SK-N-SH (cell line): ENCODE results near the gene ZNF511.

Experiments used
- EP300 ChIP-seq, 2 experiments: IDR thresholded peaks; 2 replicates each; pipeline versions ENCODE4 v1.4.0 to v1.6.1; 2012; ENCODE audit warnings: borderline replicate concordance in 1 of 2, low read depth in 1 of 2, low read length in 1 of 2
- EZH2phosphoT487 ChIP-seq: fragments of 200-600 bp; sonication (generic); IDR thresholded peaks from 2 replicates; pipeline ENCODE4 v1.6.1; 2017; ENCODE audit warnings: low read depth, mixed run types, mild to moderate bottlenecking, antibody characterized with exemption, moderate library complexity, borderline replicate concordance
- GABPA ChIP-seq: IDR thresholded peaks from 2 replicates; pipeline ENCODE4 v1.4.0; 2012; ENCODE audit warnings: low read depth, mild to moderate bottlenecking
- GATA2 ChIP-seq: sonication (generic); formaldehyde crosslinking; IDR thresholded peaks from 2 replicates; pipeline ENCODE4 v1.5.0; 2020; ENCODE audit warnings: mild to moderate bottlenecking, missing genetic modification reagents
- JUND ChIP-seq: IDR thresholded peaks from 2 replicates; pipeline ENCODE4 v1.4.0; 2012
- NRF1 ChIP-seq: IDR thresholded peaks from 2 replicates; pipeline ENCODE4 v1.6.1; 2012; ENCODE audit warnings: low read depth, mild to moderate bottlenecking, low read length
- POLR2AphosphoS5 ChIP-seq: IDR thresholded peaks from 2 replicates; pipeline ENCODE4 v1.6.1; 2012; ENCODE audit warnings: low read depth, low read length
- RCOR1 ChIP-seq: fragments of 150-350 bp; IDR thresholded peaks from 2 replicates; pipeline ENCODE4 v1.6.1; 2017; ENCODE audit warnings: antibody characterized with exemption, low read length
- RFX5 ChIP-seq: IDR thresholded peaks from 2 replicates; pipeline ENCODE4 v1.6.1; 2012; ENCODE audit warnings: mild to moderate bottlenecking, improper control_type of control experiment, low read length
- YY1 ChIP-seq: IDR thresholded peaks from 2 replicates; pipeline ENCODE4 v1.4.0; 2012; ENCODE audit warnings: low read depth, mild to moderate bottlenecking
- TF ChIP-seq, protein P1 (sequence below): IDR thresholded peaks from 2 replicates; pipeline ENCODE4 v1.6.1; 2012; ENCODE audit warnings: mild to moderate bottlenecking, low read depth, low read length, moderate library complexity
- TF ChIP-seq, protein P2 (sequence below): fragments of 200-600 bp; sonication (generic); IDR thresholded peaks from 2 replicates; pipeline ENCODE4 v1.6.1; 2017; ENCODE audit warnings: antibody characterized with exemption, mild to moderate bottlenecking, moderate library complexity

DNA sequence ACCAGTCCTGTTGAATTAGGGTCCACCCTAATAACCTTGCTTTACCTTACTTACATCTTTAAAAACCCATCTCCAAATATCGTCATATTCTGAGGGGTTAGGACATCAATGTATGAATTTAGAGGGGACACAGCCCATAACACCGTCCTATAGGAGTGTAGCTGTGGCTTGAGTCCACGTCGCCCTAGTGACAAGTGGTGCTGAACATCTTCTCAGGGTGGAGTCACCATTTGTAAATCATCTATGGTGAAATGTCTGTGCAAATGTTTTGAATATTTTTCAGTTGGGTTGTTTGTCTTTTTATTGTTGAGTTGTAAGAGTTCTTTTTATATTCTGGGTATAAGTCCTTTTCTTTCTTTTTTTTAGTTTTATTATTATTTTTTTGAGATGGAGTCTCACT lies 33.3 kb downstream of the ZNF511 start:
- TF ChIP-seq GATA2 (CRISPR knock-in tag) (no peak), YY1 (no peak), EP300 (IDR thresholded peaks at IDR 0.05; ENCODE audit: borderline replicate concordance in 1 of 2, low read depth in 1 of 2, low read length in 1 of 2) (no peak), GABPA (no peak), NRF1 (no peak), RCOR1 (no peak), RFX5 (no peak), JUND (no peak), EZH2phosphoT487 (no peak), POLR2AphosphoS5 (no peak)
- TF ChIP-seq, protein P1, sequence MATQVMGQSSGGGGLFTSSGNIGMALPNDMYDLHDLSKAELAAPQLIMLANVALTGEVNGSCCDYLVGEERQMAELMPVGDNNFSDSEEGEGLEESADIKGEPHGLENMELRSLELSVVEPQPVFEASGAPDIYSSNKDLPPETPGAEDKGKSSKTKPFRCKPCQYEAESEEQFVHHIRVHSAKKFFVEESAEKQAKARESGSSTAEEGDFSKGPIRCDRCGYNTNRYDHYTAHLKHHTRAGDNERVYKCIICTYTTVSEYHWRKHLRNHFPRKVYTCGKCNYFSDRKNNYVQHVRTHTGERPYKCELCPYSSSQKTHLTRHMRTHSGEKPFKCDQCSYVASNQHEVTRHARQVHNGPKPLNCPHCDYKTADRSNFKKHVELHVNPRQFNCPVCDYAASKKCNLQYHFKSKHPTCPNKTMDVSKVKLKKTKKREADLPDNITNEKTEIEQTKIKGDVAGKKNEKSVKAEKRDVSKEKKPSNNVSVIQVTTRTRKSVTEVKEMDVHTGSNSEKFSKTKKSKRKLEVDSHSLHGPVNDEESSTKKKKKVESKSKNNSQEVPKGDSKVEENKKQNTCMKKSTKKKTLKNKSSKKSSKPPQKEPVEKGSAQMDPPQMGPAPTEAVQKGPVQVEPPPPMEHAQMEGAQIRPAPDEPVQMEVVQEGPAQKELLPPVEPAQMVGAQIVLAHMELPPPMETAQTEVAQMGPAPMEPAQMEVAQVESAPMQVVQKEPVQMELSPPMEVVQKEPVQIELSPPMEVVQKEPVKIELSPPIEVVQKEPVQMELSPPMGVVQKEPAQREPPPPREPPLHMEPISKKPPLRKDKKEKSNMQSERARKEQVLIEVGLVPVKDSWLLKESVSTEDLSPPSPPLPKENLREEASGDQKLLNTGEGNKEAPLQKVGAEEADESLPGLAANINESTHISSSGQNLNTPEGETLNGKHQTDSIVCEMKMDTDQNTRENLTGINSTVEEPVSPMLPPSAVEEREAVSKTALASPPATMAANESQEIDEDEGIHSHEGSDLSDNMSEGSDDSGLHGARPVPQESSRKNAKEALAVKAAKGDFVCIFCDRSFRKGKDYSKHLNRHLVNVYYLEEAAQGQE, result no peak
- TF ChIP-seq, protein P2, sequence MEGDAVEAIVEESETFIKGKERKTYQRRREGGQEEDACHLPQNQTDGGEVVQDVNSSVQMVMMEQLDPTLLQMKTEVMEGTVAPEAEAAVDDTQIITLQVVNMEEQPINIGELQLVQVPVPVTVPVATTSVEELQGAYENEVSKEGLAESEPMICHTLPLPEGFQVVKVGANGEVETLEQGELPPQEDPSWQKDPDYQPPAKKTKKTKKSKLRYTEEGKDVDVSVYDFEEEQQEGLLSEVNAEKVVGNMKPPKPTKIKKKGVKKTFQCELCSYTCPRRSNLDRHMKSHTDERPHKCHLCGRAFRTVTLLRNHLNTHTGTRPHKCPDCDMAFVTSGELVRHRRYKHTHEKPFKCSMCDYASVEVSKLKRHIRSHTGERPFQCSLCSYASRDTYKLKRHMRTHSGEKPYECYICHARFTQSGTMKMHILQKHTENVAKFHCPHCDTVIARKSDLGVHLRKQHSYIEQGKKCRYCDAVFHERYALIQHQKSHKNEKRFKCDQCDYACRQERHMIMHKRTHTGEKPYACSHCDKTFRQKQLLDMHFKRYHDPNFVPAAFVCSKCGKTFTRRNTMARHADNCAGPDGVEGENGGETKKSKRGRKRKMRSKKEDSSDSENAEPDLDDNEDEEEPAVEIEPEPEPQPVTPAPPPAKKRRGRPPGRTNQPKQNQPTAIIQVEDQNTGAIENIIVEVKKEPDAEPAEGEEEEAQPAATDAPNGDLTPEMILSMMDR, result no peak
